ENCODE measurements around the gene PRF1. TPM values are rescaled to one million over a fixed set of nuclear protein-coding genes. Genes with fewer than 3 reads are reported as not detected.

PRF1 gene
- total and polyA plus RNA-seq, 2 of the 13 experiments (the other 11 are each of a cell fraction or from before 2014, with no cell fraction given) = 1.00 to 1.4 TPM

DNA sequence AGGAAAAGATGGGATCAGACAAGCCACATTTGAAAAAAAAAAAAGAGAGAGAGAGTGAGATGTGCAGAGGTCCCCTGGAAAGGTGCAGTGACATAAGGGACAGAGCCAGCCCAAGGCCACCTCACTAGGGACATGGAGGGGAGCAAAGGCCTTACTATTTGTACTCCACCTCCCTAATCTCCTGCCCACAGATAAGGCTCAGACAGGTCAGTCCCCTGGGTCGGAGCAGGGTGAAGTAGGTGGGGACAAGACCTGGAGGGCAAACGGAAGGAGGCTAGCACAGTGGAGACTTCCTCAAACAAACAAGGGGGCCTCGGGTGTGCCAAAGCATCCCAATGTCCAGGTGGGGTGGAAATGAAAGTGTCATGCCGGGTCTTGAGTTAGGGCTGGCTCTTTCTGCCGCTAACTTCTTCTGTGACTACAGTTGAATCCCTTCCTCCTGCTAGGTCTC is 7.0 kb downstream of the PRF1 start (continued):
- TF ChIP-seq, protein P1, sequence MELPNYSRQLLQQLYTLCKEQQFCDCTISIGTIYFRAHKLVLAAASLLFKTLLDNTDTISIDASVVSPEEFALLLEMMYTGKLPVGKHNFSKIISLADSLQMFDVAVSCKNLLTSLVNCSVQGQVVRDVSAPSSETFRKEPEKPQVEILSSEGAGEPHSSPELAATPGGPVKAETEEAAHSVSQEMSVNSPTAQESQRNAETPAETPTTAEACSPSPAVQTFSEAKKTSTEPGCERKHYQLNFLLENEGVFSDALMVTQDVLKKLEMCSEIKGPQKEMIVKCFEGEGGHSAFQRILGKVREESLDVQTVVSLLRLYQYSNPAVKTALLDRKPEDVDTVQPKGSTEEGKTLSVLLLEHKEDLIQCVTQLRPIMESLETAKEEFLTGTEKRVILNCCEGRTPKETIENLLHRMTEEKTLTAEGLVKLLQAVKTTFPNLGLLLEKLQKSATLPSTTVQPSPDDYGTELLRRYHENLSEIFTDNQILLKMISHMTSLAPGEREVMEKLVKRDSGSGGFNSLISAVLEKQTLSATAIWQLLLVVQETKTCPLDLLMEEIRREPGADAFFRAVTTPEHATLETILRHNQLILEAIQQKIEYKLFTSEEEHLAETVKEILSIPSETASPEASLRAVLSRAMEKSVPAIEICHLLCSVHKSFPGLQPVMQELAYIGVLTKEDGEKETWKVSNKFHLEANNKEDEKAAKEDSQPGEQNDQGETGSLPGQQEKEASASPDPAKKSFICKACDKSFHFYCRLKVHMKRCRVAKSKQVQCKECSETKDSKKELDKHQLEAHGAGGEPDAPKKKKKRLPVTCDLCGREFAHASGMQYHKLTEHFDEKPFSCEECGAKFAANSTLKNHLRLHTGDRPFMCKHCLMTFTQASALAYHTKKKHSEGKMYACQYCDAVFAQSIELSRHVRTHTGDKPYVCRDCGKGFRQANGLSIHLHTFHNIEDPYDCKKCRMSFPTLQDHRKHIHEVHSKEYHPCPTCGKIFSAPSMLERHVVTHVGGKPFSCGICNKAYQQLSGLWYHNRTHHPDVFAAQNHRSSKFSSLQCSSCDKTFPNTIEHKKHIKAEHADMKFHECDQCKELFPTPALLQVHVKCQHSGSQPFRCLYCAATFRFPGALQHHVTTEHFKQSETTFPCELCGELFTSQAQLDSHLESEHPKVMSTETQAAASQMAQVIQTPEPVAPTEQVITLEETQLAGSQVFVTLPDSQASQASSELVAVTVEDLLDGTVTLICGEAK (IDR thresholded peaks at IDR 0.05) = no peak
- TF ChIP-seq, protein P1 (CRISPR knock-in tag; IDR thresholded peaks at IDR 0.05) = 0 out of 2 replicates have a peak, but pooled peaks have one; percentile 12
- TF ChIP-seq HDAC2 (CRISPR knock-in tag; IDR thresholded peaks at IDR 0.05) = peak; percentile 5; the same call in 1 of the 2 replicates
- peak; percentile 9; the same call in 1 of the 2 replicates for TF ChIP-seq PHF21A (CRISPR knock-in tag; IDR thresholded peaks at IDR 0.05)
- peak; percentile 55; the same call in 1 of the 2 replicates for TF ChIP-seq SKIL (CRISPR knock-in tag; IDR thresholded peaks at IDR 0.05; ENCODE audit: borderline replicate concordance)
- no peak for TF ChIP-seq ZSCAN9 (CRISPR knock-in tag; IDR thresholded peaks at IDR 0.05; ENCODE audit: borderline replicate concordance)
- TF ChIP-seq RARA (CRISPR knock-in tag; IDR thresholded peaks at IDR 0.05) = peak; percentile 46; the same call in 1 of the 2 replicates
- peak; percentile 57; the same call in 1 of the 2 replicates for TF ChIP-seq ZNF772 (CRISPR knock-in tag; IDR thresholded peaks at IDR 0.05)
- TF ChIP-seq CREM (IDR thresholded peaks at IDR 0.05) = peak; percentile 17; the same call in 1 of the 2 replicates
- TF ChIP-seq CREM (CRISPR knock-in tag; IDR thresholded peaks at IDR 0.05) = no peak
- TF ChIP-seq, protein P2, sequence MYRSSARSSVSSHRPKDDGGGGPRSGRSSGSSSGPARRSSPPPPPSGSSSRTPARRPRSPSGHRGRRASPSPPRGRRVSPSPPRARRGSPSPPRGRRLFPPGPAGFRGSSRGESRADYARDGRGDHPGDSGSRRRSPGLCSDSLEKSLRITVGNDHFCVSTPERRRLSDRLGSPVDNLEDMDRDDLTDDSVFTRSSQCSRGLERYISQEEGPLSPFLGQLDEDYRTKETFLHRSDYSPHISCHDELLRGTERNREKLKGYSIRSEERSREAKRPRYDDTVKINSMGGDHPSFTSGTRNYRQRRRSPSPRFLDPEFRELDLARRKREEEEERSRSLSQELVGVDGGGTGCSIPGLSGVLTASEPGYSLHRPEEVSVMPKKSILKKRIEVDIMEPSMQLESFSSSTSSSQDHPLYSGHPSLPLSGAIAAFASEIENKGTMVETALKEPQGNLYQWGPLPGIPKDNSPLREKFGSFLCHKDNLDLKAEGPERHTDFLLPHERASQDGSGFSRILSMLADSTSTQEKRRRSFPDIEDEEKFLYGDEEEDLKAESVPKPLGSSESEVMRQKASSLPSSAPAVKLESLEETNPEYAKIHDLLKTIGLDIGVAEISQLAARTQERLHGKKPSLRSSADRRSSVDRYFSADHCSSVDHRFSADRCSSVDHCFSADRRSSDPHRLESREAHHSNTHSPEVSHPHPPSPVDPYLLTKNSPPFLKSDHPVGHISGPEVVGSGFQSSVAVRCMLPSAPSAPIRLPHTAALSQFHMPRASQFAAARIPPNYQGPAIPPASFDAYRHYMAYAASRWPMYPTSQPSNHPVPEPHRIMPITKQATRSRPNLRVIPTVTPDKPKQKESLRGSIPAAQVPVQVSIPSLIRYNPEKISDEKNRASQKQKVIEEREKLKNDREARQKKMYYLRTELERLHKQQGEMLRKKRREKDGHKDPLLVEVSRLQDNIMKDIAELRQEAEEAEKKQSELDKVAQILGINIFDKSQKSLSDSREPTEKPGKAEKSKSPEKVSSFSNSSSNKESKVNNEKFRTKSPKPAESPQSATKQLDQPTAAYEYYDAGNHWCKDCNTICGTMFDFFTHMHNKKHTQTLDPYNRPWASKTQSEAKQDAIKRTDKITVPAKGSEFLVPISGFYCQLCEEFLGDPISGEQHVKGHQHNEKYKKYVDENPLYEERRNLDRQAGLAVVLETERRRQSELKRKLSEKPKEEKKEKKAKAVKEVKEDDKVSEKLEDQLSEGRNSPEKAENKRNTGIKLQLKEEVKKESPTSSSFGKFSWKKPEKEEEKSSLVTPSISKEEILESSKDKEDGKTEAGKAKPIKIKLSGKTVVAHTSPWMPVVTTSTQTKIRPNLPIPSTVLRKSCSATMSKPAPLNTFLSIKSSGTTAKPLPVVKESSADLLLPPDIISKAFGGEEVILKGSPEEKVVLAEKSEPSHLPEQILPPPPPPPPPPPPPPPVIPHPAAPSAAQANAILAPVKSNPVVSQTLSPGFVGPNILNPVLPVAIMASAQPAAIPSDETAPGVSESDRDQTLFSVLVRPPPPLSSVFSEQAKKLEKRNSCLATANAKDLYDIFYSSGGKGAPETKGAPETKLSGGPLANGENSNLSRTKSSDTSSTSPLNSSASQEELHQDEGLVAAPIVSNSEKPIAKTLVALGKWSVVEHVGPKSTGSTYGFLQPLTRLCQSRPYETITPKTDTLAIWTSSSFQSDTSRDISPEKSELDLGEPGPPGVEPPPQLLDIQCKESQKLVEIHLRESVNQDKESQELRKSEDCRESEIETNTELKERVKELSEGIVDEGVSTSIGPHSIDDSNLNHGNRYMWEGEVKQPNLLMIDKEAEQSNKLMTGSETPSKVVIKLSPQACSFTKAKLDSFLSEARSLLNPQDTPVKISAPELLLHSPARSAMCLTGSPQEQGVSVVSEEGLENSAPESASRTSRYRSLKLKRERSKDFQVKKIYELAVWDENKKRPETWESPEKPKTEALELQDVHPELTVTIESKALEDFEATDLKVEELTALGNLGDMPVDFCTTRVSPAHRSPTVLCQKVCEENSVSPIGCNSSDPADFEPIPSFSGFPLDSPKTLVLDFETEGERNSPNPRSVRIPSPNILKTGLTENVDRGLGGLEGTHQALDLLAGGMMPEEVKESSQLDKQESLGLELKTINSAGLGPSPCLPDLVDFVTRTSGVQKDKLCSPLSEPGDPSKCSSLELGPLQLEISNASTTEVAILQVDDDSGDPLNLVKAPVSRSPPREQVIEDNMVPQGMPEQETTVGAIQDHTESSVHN (CRISPR knock-in tag; IDR thresholded peaks at IDR 0.05) = no peak
